Panc1 (cell line): ENCODE data around the gene TRRAP. TPM values are rescaled to one million over a fixed set of nuclear protein-coding genes. Genes with fewer than 3 reads are reported as not detected.
A peak's percentile ranks its signal among the peaks of the same experiment; 100 is the strongest.

Source experiments
- ATAC-seq: fragments of 200-7000 bp; cut with Tn5 transposase; 2 replicates; pipeline ENCODE4 v1.9.1; 2020; ENCODE audit warnings: mild to moderate bottlenecking, moderate library complexity
- BruUV-seq: library from RNA; stranded (reverse); fragments of 400-500 nt; replicated peaks from 2 replicates; lab custom pipeline; 2021; lab: Mats Ljungman, UMichigan
- CTCF ChIA-PET: fragments of 300-600 bp; sonication (Branson Sonifier 250); formaldehyde crosslinking; loops from one replicate; lab custom pipeline; 2022; ENCODE audit warnings: antibody characterized with exemption; lab: Charles Lee
- POLR2A ChIA-PET: fragments of 300-600 bp; sonication (Branson Sonifier 250); formaldehyde crosslinking; loops from one replicate; lab custom pipeline; 2022; ENCODE audit warnings: antibody characterized with exemption; lab: Charles Lee
- DNase-seq: peaks from one replicate; pipeline ENCODE4 v3.0.0-alpha.2; 2010; ENCODE audit warnings: low read depth, low spot score
- H3K27ac ChIP-seq: 2 replicates; pipeline ENCODE4 v1.5.1; 2011; ENCODE audit warnings: mild to moderate bottlenecking, low read length, inconsistent platforms
- H3K27me3 ChIP-seq: fragments of 200-500 bp; sonication (Bioruptor generic); 2 replicates; pipeline ENCODE4 v1.6.0; 2014; ENCODE audit warnings: low read length, inconsistent platforms; ENCODE audit not compliant: control insufficient read depth, insufficient read depth
- H3K36me3 ChIP-seq: fragments of 200-500 bp; sonication (Bioruptor generic); 2 replicates; pipeline ENCODE4 v1.5.1; 2014; ENCODE audit warnings: inconsistent platforms, mild to moderate bottlenecking, low read length, moderate library complexity; ENCODE audit not compliant: control insufficient read depth, insufficient read depth
- H3K4me1 ChIP-seq: 2 replicates; pipeline ENCODE4 v1.5.1; 2011; ENCODE audit warnings: inconsistent platforms, mild to moderate bottlenecking, low read length, moderate library complexity; ENCODE audit not compliant: control insufficient read depth, insufficient read depth
- H3K4me3 ChIP-seq, 2 experiments: 2 replicates each; pipeline ENCODE4 v1.5.1; 2011 to 2012; ENCODE audit warnings: low read depth in 2 of 2, low read length in 2 of 2, mild to moderate bottlenecking in 2 of 2, inconsistent platforms in 1 of 2, moderate library complexity in 1 of 2
- H3K9me3 ChIP-seq: fragments of 200-500 bp; sonication (Bioruptor generic); 2 replicates; pipeline ENCODE4 v1.5.1; 2014; ENCODE audit warnings: low read depth, mild to moderate bottlenecking, inconsistent platforms, low read length, moderate library complexity; ENCODE audit not compliant: control insufficient read depth, insufficient read depth
- POLR2AphosphoS5 ChIP-seq: IDR thresholded peaks from 2 replicates; pipeline ENCODE4 v1.6.1; 2012; ENCODE audit warnings: mild to moderate bottlenecking, low read depth, low read length, moderate library complexity
- SIN3A ChIP-seq: IDR thresholded peaks from 2 replicates; pipeline ENCODE4 v1.6.1; 2012; ENCODE audit warnings: low read depth, mild to moderate bottlenecking, low read length, moderate library complexity, borderline replicate concordance; ENCODE audit not compliant: insufficient read depth
- TCF7L2 ChIP-seq: IDR thresholded peaks from 2 replicates; pipeline ENCODE4 v1.6.1; 2011; ENCODE audit warnings: mild to moderate bottlenecking, low read depth, low read length, inconsistent platforms
- in situ Hi-C: cut with HindIII; loops from 2 replicates; pipeline ENCODE4 v1.10.0; 2016; ENCODE audit warnings: low sequenced_read_pairs, low pct_unique_long_range_greater_than_20kb
- intact Hi-C: fragments of 100-400 bp; cut with micrococcal nuclease; formaldehyde crosslinking; loops from one replicate; pipeline ENCODE4 v1.10.0; 2022; ENCODE audit not compliant: unreplicated experiment
- total RNA-seq: library from RNA; stranded (reverse); gene quantifications from one replicate; pipeline ENCODE4 v1.2.1, GENCODE V29; 2021; ENCODE audit not compliant: unreplicated experiment
- TF ChIP-seq, protein P1 (sequence below), 2 experiments: IDR thresholded peaks; 2 replicates each; pipeline ENCODE4 v1.6.1; 2011 to 2012; ENCODE audit warnings: low read depth in 2 of 2, control low read depth in 1 of 2, low read length in 1 of 2, mild to moderate bottlenecking in 1 of 2, moderate library complexity in 1 of 2; ENCODE audit not compliant: insufficient read depth in 1 of 2
- TF ChIP-seq, protein P2 (sequence below): fragments of 450-650 bp; IDR thresholded peaks from 2 replicates; pipeline ENCODE4 v1.5.1; 2017; ENCODE audit warnings: mild to moderate bottlenecking

TRRAP gene
- total RNA-seq, 1 experiment from 2014 or later = 44.9 TPM

DNA sequence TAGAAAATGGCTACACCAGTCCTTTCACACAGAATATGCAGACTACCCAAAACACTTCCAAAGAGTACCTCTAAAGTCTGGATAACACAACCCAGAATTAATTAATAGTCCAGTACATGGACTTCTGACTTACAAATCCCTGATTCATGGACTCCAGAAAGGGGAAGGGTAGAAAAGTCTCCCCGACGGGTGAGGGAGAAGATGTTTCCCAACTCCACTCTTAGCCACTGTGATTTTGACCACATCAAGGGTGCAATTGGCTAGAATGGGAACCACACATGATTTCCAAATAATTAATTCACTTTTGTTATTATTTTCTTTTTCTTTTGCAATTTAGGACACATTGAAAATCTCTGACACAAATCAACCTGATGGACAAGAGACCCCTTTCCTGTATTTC lies 9.9 kb upstream of the TRRAP start:
- Histone ChIP-seq H3K4me3 (no peak overlapping the region), H3K36me3 (no peaks in the 10 kb centered on the region), H3K27ac (no peak overlapping the region), H3K4me1 (no peaks in the 10 kb centered on the region), H3K9me3 (no peaks in the 10 kb centered on the region), H3K27me3 (peaks cover 7% of the 10 kb centered on the region)
- BruUV-seq = no TSS peak
- DNase-seq (no peak), ATAC-seq (no peak)
- ChIA-PET CTCF (no interaction called here), POLR2A (no interaction called here)
- intact Hi-C loops = no loop called here
- TF ChIP-seq TCF7L2 (no peak), SIN3A (no peak)
- in situ Hi-C loops = no loop called here

DNA sequence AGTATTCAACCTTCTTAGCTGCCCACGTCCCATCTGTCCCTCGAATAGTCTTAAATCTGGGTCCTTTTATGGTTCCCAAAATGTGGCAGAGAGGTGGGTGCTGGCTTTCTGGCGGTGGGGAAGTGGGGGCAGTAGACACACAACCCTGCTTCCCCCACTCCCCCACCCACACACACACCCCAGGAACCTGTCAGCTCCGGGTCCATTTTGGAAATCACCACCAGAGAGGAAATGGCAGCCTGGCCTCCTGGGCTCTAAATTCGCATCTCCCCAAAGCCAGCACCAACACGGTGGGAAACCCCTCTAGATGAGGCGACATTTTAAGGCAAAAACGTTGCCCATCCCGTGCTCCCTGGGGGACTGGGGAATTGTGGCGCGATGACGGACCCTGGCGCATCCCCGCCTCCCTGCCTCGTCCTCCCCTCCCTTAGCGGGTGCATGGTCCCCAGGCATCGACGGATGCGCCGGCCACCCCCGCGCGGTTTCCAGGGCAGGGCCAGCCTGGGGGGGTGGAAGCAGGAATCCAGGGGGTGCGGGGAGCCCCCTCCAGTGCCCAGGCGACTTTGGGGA lies 9.2 kb upstream of the TRRAP start:
- H3K4me3 ChIP-seq = peak overlapping the region; percentile 18 to 27; a peak in 2 of 4 replicates
- DNase-seq (no peak), ATAC-seq (no peak)
- ChIA-PET CTCF (no interaction called here), POLR2A (no interaction called here)
- no peaks in the 10 kb centered on the region for H3K4me1 ChIP-seq
- no peak for TF ChIP-seq SIN3A
- TF ChIP-seq TCF7L2 = no peak
- TF ChIP-seq POLR2AphosphoS5 = no peak
- TF ChIP-seq, protein P1, sequence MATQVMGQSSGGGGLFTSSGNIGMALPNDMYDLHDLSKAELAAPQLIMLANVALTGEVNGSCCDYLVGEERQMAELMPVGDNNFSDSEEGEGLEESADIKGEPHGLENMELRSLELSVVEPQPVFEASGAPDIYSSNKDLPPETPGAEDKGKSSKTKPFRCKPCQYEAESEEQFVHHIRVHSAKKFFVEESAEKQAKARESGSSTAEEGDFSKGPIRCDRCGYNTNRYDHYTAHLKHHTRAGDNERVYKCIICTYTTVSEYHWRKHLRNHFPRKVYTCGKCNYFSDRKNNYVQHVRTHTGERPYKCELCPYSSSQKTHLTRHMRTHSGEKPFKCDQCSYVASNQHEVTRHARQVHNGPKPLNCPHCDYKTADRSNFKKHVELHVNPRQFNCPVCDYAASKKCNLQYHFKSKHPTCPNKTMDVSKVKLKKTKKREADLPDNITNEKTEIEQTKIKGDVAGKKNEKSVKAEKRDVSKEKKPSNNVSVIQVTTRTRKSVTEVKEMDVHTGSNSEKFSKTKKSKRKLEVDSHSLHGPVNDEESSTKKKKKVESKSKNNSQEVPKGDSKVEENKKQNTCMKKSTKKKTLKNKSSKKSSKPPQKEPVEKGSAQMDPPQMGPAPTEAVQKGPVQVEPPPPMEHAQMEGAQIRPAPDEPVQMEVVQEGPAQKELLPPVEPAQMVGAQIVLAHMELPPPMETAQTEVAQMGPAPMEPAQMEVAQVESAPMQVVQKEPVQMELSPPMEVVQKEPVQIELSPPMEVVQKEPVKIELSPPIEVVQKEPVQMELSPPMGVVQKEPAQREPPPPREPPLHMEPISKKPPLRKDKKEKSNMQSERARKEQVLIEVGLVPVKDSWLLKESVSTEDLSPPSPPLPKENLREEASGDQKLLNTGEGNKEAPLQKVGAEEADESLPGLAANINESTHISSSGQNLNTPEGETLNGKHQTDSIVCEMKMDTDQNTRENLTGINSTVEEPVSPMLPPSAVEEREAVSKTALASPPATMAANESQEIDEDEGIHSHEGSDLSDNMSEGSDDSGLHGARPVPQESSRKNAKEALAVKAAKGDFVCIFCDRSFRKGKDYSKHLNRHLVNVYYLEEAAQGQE (IDR thresholded peaks at IDR 0.05; ENCODE audit: insufficient read depth in 1 of 2, low read depth in 2 of 2, low read length in 1 of 2) = no peak
- TF ChIP-seq, protein P2, sequence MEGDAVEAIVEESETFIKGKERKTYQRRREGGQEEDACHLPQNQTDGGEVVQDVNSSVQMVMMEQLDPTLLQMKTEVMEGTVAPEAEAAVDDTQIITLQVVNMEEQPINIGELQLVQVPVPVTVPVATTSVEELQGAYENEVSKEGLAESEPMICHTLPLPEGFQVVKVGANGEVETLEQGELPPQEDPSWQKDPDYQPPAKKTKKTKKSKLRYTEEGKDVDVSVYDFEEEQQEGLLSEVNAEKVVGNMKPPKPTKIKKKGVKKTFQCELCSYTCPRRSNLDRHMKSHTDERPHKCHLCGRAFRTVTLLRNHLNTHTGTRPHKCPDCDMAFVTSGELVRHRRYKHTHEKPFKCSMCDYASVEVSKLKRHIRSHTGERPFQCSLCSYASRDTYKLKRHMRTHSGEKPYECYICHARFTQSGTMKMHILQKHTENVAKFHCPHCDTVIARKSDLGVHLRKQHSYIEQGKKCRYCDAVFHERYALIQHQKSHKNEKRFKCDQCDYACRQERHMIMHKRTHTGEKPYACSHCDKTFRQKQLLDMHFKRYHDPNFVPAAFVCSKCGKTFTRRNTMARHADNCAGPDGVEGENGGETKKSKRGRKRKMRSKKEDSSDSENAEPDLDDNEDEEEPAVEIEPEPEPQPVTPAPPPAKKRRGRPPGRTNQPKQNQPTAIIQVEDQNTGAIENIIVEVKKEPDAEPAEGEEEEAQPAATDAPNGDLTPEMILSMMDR = no peak
- H3K36me3 ChIP-seq = no peaks in the 10 kb centered on the region
- H3K27me3 ChIP-seq = peaks cover 7% of the 10 kb centered on the region
- no TSS peak for BruUV-seq
- in situ Hi-C loops = no loop called here
- no peaks in the 10 kb centered on the region for H3K9me3 ChIP-seq
- H3K27ac ChIP-seq = no peak overlapping the region
- intact Hi-C loops = no loop called here

DNA sequence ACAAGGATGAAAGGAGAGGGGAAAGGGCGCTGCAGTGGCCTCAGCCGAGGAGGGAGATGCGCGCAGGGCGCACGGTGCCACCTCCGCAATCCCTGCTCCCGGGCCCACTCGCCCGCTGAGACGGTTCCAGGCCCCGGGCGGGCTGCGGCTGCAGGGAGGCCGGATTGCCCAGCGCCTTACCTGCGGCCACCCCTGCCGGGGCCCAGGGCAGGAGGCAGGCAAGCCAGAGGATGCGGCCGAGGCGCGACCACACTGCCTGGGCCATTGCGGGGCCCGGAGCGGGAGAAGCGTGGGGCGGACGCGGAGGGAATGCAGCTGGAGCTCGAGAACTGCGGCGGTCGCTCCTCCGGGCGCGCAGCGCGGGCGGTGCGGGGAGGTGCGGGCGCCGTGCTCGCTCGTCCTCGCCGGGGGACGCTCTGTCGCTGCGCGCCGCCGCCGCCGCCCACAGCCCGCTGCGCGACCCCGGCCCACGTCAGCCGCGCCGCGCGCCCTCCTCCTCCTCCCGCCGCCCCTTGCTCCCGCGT lies 8.7 kb upstream of the TRRAP start, which contains the start of gene TMEM130:
TMEM130 (minus strand) TSS at position 418 of the 524 bp plus-strand sequence; CDS start at position 265, 153 bp downstream.
- Histone ChIP-seq H3K4me3 (peak within 1 kb of the TSS; percentile 27 to 32), H3K9me3 (no peaks in the 10 kb centered on the region), H3K27ac (no peak within 1 kb of the TSS), H3K27me3 (peaks cover 7% of the 10 kb centered on the region), H3K36me3 (no peaks in the 10 kb centered on the region), H3K4me1 (no peaks in the 10 kb centered on the region)
- ATAC-seq (peak; percentile 64), DNase-seq (no peak)
- ChIA-PET CTCF (interaction anchor here (0.6 kb wide), 2 partner anchors 385 to 427 kb away, joined by 5 read pairs; no protein-coding TSS in a partner anchor), POLR2A (no interaction called here)
- TF ChIP-seq SIN3A = no peak
- TF ChIP-seq, protein P1 (IDR thresholded peaks at IDR 0.05; ENCODE audit: insufficient read depth in 1 of 2, low read depth in 2 of 2, low read length in 1 of 2) = no peak
- TF ChIP-seq, protein P2 = no peak
- no peak for TF ChIP-seq TCF7L2
- no peak for TF ChIP-seq POLR2AphosphoS5
- intact Hi-C loops (no loop called here), in situ Hi-C loops (no loop called here)
- BruUV-seq = no TSS peak
